Trophoblast cell (in vitro differentiated cells and primary cell): ENCODE results near the gene NUDT3.

Source experiments
- DNase-seq, 2 donors: peaks; one replicate each; pipeline ENCODE4 v3.0.0-alpha.2; 2016
- H2AFZ ChIP-seq: 2 replicates; pipeline ENCODE4 v1.6.1; 2013; ENCODE audit warnings: low read length, moderate library complexity, mild to moderate bottlenecking; ENCODE audit not compliant: insufficient read depth, poor library complexity
- H2AK5ac ChIP-seq: 2 replicates; pipeline ENCODE4 v1.6.1; 2013; ENCODE audit warnings: mild to moderate bottlenecking, low read length
- H2BK120ac ChIP-seq: 2 replicates; pipeline ENCODE4 v1.6.1; 2013; ENCODE audit warnings: low read length, mild to moderate bottlenecking, moderate library complexity; ENCODE audit not compliant: insufficient read depth, poor library complexity
- H2BK12ac ChIP-seq: 2 replicates; pipeline ENCODE4 v1.6.1; 2013; ENCODE audit warnings: mild to moderate bottlenecking, low read length, moderate library complexity
- H2BK5ac ChIP-seq: 2 replicates; pipeline ENCODE4 v1.6.1; 2013; ENCODE audit warnings: low read length, low read depth, moderate library complexity, mild to moderate bottlenecking; ENCODE audit not compliant: poor library complexity
- H3K14ac ChIP-seq: 2 replicates; pipeline ENCODE4 v1.6.1; 2013; ENCODE audit warnings: mild to moderate bottlenecking, low read length
- H3K18ac ChIP-seq: 2 replicates; pipeline ENCODE4 v1.6.1; 2013; ENCODE audit warnings: mild to moderate bottlenecking, low read length
- H3K23ac ChIP-seq: 2 replicates; pipeline ENCODE4 v1.6.1; 2013; ENCODE audit warnings: low read length
- H3K27ac ChIP-seq: 2 replicates; pipeline ENCODE4 v1.5.1; 2013; ENCODE audit warnings: low read depth, mild to moderate bottlenecking, inconsistent platforms, low read length, moderate library complexity
- H3K27me3 ChIP-seq: 2 replicates; pipeline ENCODE4 v1.6.1; 2013; ENCODE audit warnings: inconsistent platforms, mild to moderate bottlenecking, low read length, moderate library complexity; ENCODE audit not compliant: insufficient read depth
- H3K36me3 ChIP-seq, 2 experiments: 1 replicate in 1 of 2; 2 replicates in 1 of 2; pipeline ENCODE4 v1.6.1; 2013; ENCODE audit warnings: low read length in 2 of 2, mild to moderate bottlenecking in 2 of 2, moderate library complexity in 1 of 2; ENCODE audit not compliant: insufficient read depth in 2 of 2, control insufficient read depth in 1 of 2
- H3K4ac ChIP-seq: 2 replicates; pipeline ENCODE4 v1.6.1; 2013; ENCODE audit warnings: low read depth, mild to moderate bottlenecking, low read length, moderate library complexity
- H3K4me1 ChIP-seq, 2 experiments: 1 replicate in 1 of 2; 2 replicates in 1 of 2; pipeline ENCODE4 v1.6.1; 2013; ENCODE audit warnings: low read length in 2 of 2, mild to moderate bottlenecking in 2 of 2, moderate library complexity in 1 of 2; ENCODE audit not compliant: insufficient read depth in 2 of 2, control insufficient read depth in 1 of 2
- H3K4me2 ChIP-seq: 2 replicates; pipeline ENCODE4 v1.6.1; 2013; ENCODE audit warnings: inconsistent platforms, mild to moderate bottlenecking, low read length, moderate library complexity
- H3K4me3 ChIP-seq: 2 replicates; pipeline ENCODE4 v1.5.1; 2013; ENCODE audit warnings: mild to moderate bottlenecking, low read depth, low read length, inconsistent platforms
- H3K79me1 ChIP-seq: one replicate; pipeline ENCODE4 v1.6.1; 2013; ENCODE audit warnings: low read length
- H3K79me2 ChIP-seq: 2 replicates; pipeline ENCODE4 v1.6.1; 2013; ENCODE audit warnings: low read length, mild to moderate bottlenecking; ENCODE audit not compliant: control insufficient read depth, insufficient read depth, poor library complexity
- H3K9ac ChIP-seq: 2 replicates; pipeline ENCODE4 v1.6.1; 2013; ENCODE audit warnings: mild to moderate bottlenecking, low read length
- H3K9me3 ChIP-seq: 2 replicates; pipeline ENCODE4 v1.6.1; 2013; ENCODE audit warnings: low read depth, mild to moderate bottlenecking, control low read depth, inconsistent platforms, low read length; ENCODE audit not compliant: insufficient read depth
- H4K12ac ChIP-seq: 2 replicates; pipeline ENCODE4 v1.6.1; 2013; ENCODE audit warnings: low read depth, mild to moderate bottlenecking, low read length, moderate library complexity
- H4K8ac ChIP-seq: 2 replicates; pipeline ENCODE4 v1.6.1; 2013; ENCODE audit warnings: low read depth, mild to moderate bottlenecking, low read length, moderate library complexity
- H4K91ac ChIP-seq: one replicate; pipeline ENCODE4 v1.6.1; 2013; ENCODE audit warnings: low read depth, mild to moderate bottlenecking, low read length, moderate library complexity
- WGBS: extraction: QIAGEN DNeasy Blood & Tissue Kit; methylation state at CpG from one replicate; pipeline ENCODE4 v1.1.7; 2013; ENCODE audit warnings: missing lambda C conversion rate; ENCODE audit not compliant: insufficient read length, insufficient coverage; ENCODE audit errors: extremely low coverage; 5-methylcytosine and 5-hydroxymethylcytosine counted together

NUDT3 gene

GRCh38 chr6:34437644-34437970, 45.1 kb upstream of the NUDT3 start:
- Histone ChIP-seq H3K27ac (no peak overlapping the region), H3K79me2 (no peaks in the 10 kb centered on the region), H4K12ac (no peak overlapping the region), H3K18ac (no peak overlapping the region), H3K14ac (no peak overlapping the region), H2BK5ac (no peak overlapping the region), H2AFZ (no peak overlapping the region), H3K4me1 (no peaks in the 10 kb centered on the region), H4K91ac (no peak overlapping the region), H4K8ac (no peak overlapping the region), H2AK5ac (no peak overlapping the region), H3K36me3 (no peaks in the 10 kb centered on the region), H3K9me3 (peaks cover 5% of the 10 kb centered on the region), H3K4me2 (no peak overlapping the region), H3K27me3 (no peaks in the 10 kb centered on the region), H3K23ac (no peak overlapping the region), H2BK120ac (no peak overlapping the region), H3K4me3 (no peak overlapping the region), H3K79me1 (no peaks in the 10 kb centered on the region), H3K9ac (no peak overlapping the region), H2BK12ac (no peak overlapping the region), H3K4ac (no peak overlapping the region)
- peak; percentile 51 to 87 for DNase-seq
- WGBS, result no CpG with 5 or more reads among the region's 1 CpG

GRCh38 chr6:34436803-34437643, 44.6 kb upstream of the NUDT3 start:
- WGBS, result no CpG with 5 or more reads among the region's 38 CpGs
- H4K12ac ChIP-seq, result no peak overlapping the region

GRCh38 chr6:34435916-34436315, 43.4 kb upstream of the NUDT3 start:
- H3K27me3 ChIP-seq, result no peaks in the 10 kb centered on the region
- no peak overlapping the region for H3K4me3 ChIP-seq
- H3K79me1 ChIP-seq, result no peaks in the 10 kb centered on the region
- no peak overlapping the region for H4K8ac ChIP-seq
- H4K91ac ChIP-seq, result no peak overlapping the region
- no peak overlapping the region for H2AK5ac ChIP-seq
- no peak overlapping the region for H2AFZ ChIP-seq
- H3K4me1 ChIP-seq, result no peaks in the 10 kb centered on the region
- no peaks in the 10 kb centered on the region for H3K79me2 ChIP-seq
- no peak overlapping the region for H3K4me2 ChIP-seq
- H3K36me3 ChIP-seq, result no peaks in the 10 kb centered on the region
- H3K27ac ChIP-seq, result no peak overlapping the region
- WGBS, result no CpG with 5 or more reads among the region's 5 CpGs
- H3K4ac ChIP-seq, result no peak overlapping the region
- H2BK5ac ChIP-seq, result no peak overlapping the region
- H3K14ac ChIP-seq, result no peak overlapping the region
- no peak overlapping the region for H3K18ac ChIP-seq
- no peak overlapping the region for H4K12ac ChIP-seq
- no peak overlapping the region for H2BK120ac ChIP-seq
- peaks cover 11% of the 10 kb centered on the region for H3K9me3 ChIP-seq
- H3K9ac ChIP-seq, result no peak overlapping the region
- H3K23ac ChIP-seq, result no peak overlapping the region
- DNase-seq, result no peak
- no peak overlapping the region for H2BK12ac ChIP-seq

More at GRCh38 chr6:34436803-34437643, 44.6 kb upstream of the NUDT3 start:
- H3K27ac ChIP-seq, result no peak overlapping the region
- H3K23ac ChIP-seq, result no peak overlapping the region
- no peak overlapping the region for H2BK120ac ChIP-seq
- H3K9ac ChIP-seq, result no peak overlapping the region
- no peaks in the 10 kb centered on the region for H3K4me1 ChIP-seq
- no peaks in the 10 kb centered on the region for H3K79me2 ChIP-seq
- no peak overlapping the region for H2BK5ac ChIP-seq
- no peaks in the 10 kb centered on the region for H3K79me1 ChIP-seq
- no peak overlapping the region for H4K8ac ChIP-seq
- peak overlapping the region; percentile 15 for H3K4me3 ChIP-seq
- no peak overlapping the region for H4K91ac ChIP-seq
- DNase-seq, result no peak
- H2AK5ac ChIP-seq, result no peak overlapping the region
- no peaks in the 10 kb centered on the region for H3K36me3 ChIP-seq
- H3K4me2 ChIP-seq, result no peak overlapping the region
- no peak overlapping the region for H3K4ac ChIP-seq
- no peak overlapping the region for H2AFZ ChIP-seq
- H3K9me3 ChIP-seq, result peaks cover 5% of the 10 kb centered on the region
- no peak overlapping the region for H3K14ac ChIP-seq
- no peaks in the 10 kb centered on the region for H3K27me3 ChIP-seq
- H3K18ac ChIP-seq, result no peak overlapping the region
- no peak overlapping the region for H2BK12ac ChIP-seq

- H3K4me2 ChIP-seq, result peak within 1 kb of the TSS; percentile 90
- peak within 1 kb of the TSS; percentile 75 for H4K12ac ChIP-seq
- peak within 1 kb of the TSS; percentile 77 for H4K8ac ChIP-seq
- H3K9ac ChIP-seq, result peak within 1 kb of the TSS; percentile 98
- peak; percentile 92 to 97 for DNase-seq
- peak within 1 kb of the TSS; percentile 92 for H3K4ac ChIP-seq
- peak within 1 kb of the TSS; percentile 67 for H2BK5ac ChIP-seq
- peaks cover 3 to 6% of the 10 kb centered on the region in 2 experiments for H3K4me1 ChIP-seq
- H3K14ac ChIP-seq, result peak within 1 kb of the TSS; percentile 92
- peak within 1 kb of the TSS; percentile 55 for H2BK120ac ChIP-seq
- H2AK5ac ChIP-seq, result peak within 1 kb of the TSS; percentile 42
- H3K9me3 ChIP-seq, result no peaks in the 10 kb centered on the region
- no CpG with 5 or more reads among the region's 58 CpGs for WGBS
- peaks cover 9% of the 10 kb centered on the region for H3K79me2 ChIP-seq
- H3K4me3 ChIP-seq, result peak within 1 kb of the TSS; percentile 95
- peak within 1 kb of the TSS; percentile 23 for H2AFZ ChIP-seq
- peaks cover 30 to 38% of the 10 kb centered on the region in 2 experiments for H3K36me3 ChIP-seq
- peak within 1 kb of the TSS; percentile 72 for H3K27ac ChIP-seq
- peak within 1 kb of the TSS; percentile 65 for H4K91ac ChIP-seq
- H3K23ac ChIP-seq, result no peak within 1 kb of the TSS
- peaks cover 7% of the 10 kb centered on the region for H3K79me1 ChIP-seq
- no peaks in the 10 kb centered on the region for H3K27me3 ChIP-seq
- no peak within 1 kb of the TSS for H2BK12ac ChIP-seq
- peak within 1 kb of the TSS; percentile 69 for H3K18ac ChIP-seq
Measured at GRCh38 chr6:34425498-34426410, 33.3 kb upstream of the NUDT3 start, which contains the start of gene RPS10. TSS of gene RPS10 (minus strand) at chr6:34426069. CDS start at chr6:34425221, 848 bp downstream.
